Endothelial cell of umbilical vein (primary cell): Measurements from ENCODE around the gene ZNF214.

Experiments used
- EZH2 ChIP-seq: IDR thresholded peaks from 2 replicates; pipeline ENCODE4 v1.6.1; 2012; ENCODE audit warnings: borderline replicate concordance, low read depth, mild to moderate bottlenecking, moderate library complexity, low read length, inconsistent platforms; ENCODE audit not compliant: severe bottlenecking
- MYC ChIP-seq: IDR thresholded peaks from one replicate; pipeline ENCODE4 v1.6.1; 2011; ENCODE audit warnings: mild to moderate bottlenecking, low read depth, low read length
- POLR2A ChIP-seq: IDR thresholded peaks from 2 replicates; pipeline ENCODE4 v1.6.1; 2012; ENCODE audit warnings: low read depth, mild to moderate bottlenecking, control low read depth, low read length
- POLR2AphosphoS5 ChIP-seq: IDR thresholded peaks from 2 replicates; pipeline ENCODE4 v1.6.1; 2012; ENCODE audit warnings: low read depth, mild to moderate bottlenecking, control low read depth, low read length, moderate library complexity; ENCODE audit not compliant: insufficient read depth
- TF ChIP-seq, protein P1 (sequence below), 2 donors: IDR thresholded peaks; 1 replicate in 1 of 2; 2 replicates in 1 of 2; pipeline ENCODE4 v1.5.1; 2011; ENCODE audit warnings: low read length in 2 of 2, mild to moderate bottlenecking in 2 of 2, moderate library complexity in 2 of 2, control low read depth in 1 of 2, inconsistent platforms in 1 of 2, low read depth in 1 of 2; ENCODE audit not compliant: insufficient read depth in 1 of 2; ENCODE audit errors: extremely low read depth in 1 of 2
- TF ChIP-seq, protein P2 (sequence below): IDR thresholded peaks from 2 replicates; pipeline ENCODE4 v1.6.1; 2011; ENCODE audit not compliant: insufficient read depth, insufficient read length

DNA sequence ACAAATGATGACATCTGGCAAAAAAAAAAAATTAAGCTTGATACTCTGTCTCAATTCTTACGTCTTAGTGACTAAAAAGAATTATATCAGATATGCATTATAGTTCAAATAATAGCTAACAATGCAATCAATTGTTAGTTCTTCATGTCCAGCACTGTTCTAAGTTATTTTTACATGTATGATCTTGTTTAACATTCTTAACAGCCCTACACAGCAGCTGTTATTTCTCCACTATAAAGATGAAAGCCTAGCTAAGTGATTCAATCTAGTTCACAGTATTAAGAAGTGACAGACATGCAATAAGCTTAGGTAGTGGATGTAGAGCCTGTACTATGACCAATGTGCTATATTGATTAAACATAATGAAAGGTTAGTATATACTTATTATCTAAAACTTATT, 4.1 kb downstream of the ZNF214 start:
- TF ChIP-seq, protein P1, sequence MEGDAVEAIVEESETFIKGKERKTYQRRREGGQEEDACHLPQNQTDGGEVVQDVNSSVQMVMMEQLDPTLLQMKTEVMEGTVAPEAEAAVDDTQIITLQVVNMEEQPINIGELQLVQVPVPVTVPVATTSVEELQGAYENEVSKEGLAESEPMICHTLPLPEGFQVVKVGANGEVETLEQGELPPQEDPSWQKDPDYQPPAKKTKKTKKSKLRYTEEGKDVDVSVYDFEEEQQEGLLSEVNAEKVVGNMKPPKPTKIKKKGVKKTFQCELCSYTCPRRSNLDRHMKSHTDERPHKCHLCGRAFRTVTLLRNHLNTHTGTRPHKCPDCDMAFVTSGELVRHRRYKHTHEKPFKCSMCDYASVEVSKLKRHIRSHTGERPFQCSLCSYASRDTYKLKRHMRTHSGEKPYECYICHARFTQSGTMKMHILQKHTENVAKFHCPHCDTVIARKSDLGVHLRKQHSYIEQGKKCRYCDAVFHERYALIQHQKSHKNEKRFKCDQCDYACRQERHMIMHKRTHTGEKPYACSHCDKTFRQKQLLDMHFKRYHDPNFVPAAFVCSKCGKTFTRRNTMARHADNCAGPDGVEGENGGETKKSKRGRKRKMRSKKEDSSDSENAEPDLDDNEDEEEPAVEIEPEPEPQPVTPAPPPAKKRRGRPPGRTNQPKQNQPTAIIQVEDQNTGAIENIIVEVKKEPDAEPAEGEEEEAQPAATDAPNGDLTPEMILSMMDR (IDR thresholded peaks at IDR 0.05; ENCODE audit: extremely low read depth in 1 of 2, insufficient read depth in 1 of 2, low read depth in 1 of 2, low read length in 2 of 2) = no peak
- TF ChIP-seq POLR2AphosphoS5 (no peak), POLR2A (no peak), MYC (no peak), EZH2 (no peak)
- TF ChIP-seq, protein P2, sequence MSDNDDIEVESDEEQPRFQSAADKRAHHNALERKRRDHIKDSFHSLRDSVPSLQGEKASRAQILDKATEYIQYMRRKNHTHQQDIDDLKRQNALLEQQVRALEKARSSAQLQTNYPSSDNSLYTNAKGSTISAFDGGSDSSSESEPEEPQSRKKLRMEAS = no peak
